LNCAP (cell line): ENCODE data around the gene DNAH17.

ENCODE experiments used
- TF ChIP-seq, protein P1 (sequence below): fragments of 450-650 bp; IDR thresholded peaks from 2 replicates; pipeline ENCODE4 v1.5.1; 2017; ENCODE audit warnings: mild to moderate bottlenecking

DNAH17 gene

DNA sequence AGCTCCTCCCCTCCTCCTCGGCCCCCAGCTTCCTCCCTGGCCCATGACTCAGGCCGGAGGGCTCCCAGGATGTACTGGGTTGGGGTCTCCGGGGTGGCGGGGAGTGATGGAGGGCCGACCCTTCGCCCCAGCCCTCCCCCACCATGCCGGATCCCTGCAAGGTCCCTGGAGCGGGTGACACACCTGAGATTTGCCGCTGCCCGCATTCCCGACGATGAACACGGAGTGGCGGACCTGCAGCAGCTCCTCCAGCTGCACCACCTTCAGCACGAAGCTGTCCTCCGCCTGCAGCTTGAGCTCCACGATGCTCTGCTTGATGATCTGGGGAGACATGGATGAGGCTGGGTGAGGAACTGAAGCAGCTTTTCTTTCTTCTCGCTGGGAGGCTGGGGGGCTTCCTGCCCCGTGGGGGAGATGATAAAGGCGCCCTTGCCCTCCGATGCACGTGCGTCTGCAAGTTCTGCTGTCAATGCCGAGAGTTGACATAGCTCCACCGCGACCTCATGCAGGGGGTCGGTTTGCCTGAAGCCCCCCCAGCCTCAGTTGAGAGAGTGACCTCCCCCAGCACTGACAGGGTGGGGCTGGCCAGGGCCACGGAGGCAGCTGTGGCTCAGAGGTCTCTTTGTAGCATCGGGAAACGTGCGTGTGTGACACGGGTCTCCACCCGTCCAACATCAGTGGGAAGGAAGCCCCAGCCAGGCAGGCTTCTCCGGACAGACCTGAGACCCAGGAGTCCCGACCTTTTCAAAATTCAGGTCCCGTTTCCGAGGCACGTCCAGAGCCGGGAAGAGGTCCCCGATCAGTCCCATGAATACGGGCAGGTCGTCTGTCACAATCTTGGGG, 83.1 kb downstream of the DNAH17 start:
- TF ChIP-seq, protein P1, sequence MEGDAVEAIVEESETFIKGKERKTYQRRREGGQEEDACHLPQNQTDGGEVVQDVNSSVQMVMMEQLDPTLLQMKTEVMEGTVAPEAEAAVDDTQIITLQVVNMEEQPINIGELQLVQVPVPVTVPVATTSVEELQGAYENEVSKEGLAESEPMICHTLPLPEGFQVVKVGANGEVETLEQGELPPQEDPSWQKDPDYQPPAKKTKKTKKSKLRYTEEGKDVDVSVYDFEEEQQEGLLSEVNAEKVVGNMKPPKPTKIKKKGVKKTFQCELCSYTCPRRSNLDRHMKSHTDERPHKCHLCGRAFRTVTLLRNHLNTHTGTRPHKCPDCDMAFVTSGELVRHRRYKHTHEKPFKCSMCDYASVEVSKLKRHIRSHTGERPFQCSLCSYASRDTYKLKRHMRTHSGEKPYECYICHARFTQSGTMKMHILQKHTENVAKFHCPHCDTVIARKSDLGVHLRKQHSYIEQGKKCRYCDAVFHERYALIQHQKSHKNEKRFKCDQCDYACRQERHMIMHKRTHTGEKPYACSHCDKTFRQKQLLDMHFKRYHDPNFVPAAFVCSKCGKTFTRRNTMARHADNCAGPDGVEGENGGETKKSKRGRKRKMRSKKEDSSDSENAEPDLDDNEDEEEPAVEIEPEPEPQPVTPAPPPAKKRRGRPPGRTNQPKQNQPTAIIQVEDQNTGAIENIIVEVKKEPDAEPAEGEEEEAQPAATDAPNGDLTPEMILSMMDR = no peak

- TF ChIP-seq, protein P1 = no peak
Measured at GRCh38 chr17:78493450-78493849, 83.7 kb downstream of the DNAH17 start.

DNA sequence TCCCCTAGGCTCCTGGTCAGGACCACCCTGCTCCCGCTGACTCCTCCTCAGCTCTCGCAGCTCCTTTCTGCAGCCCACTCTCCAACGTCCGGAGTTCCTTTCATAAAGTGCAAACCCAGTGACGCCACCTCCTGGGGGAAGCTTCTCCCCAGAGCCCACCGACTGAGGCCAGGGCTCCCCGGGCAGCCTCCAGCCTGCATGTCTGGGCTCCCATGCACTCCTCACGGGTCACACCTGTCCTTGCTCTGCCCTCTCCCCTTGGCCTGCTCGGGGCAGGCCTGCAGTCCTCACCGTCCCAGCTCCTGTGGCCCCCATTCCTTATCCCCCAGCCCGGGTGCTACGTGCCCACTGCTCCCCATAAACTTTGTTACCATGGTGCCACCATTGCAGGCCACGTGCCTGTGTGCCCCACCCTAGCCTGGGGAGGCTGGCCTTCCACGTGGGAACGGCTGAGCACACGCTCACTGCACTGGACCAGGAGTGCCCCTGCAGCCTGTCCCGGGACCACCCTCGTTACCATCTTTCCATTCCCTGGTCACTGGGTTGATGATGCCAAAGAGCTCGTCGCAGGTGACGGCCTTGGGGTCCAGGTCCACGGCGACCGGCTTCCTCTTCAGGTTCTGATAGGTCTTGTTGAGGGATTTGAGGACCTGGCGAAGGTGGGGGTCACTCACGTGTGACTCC, 84.9 kb downstream of the DNAH17 start:
- TF ChIP-seq, protein P1 = no peak

DNA sequence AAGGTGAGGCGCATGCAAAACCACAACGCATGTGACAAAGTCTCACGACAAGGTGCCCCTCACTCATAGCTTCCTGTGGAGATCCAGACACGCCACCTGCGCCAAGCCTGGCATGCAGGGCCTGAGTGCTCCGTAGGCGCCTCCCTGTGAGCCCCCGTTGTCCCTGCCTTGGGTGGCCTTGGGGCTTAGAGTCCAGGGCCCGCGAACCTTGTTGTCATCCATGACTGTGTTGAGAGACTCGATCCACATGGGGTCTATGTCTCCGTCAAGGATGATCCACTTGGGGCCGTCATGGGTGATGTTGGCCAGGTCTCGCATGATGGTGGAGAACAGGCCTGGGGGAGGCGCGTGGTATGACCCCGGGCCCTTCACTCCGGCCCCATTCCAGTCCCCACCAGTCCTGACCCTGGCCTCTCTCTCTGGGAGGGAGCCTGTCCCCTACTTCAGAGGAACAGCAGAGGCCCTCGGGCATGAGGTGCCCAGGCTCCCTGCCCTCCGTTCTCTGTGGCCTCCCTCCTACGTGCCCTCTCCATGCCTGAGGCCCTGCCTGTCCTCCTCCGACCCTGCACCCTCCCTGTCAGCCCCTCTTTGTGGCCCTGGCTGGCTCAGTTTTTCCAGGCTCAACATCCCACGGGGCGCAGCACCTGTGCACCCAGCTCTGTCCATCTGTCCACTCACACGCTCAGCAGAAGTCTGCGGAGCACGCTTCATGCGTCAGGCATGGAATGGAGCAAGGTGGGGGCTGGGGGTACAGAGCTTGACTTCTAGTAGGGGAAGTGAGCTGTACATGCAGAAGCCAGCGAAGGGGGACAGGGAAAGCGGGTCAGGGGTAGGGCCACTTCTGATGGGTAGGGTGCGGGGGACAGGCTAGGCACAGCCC, 85.7 kb downstream of the DNAH17 start:
- TF ChIP-seq, protein P1 = no peak

- TF ChIP-seq, protein P1 = no peak
Measured at GRCh38 chr17:78490673-78491072, 86.5 kb downstream of the DNAH17 start.

- TF ChIP-seq, protein P1 = no peak
Measured at GRCh38 chr17:78490156-78490555, 87.0 kb downstream of the DNAH17 start.
